Fibroblast of villous mesenchyme (primary cell): ENCODE data around the gene NME7. TPM values are rescaled to one million over a fixed set of nuclear protein-coding genes. Genes with fewer than 3 reads are reported as not detected.
A peak's percentile ranks its signal among the peaks of the same experiment; 100 is the strongest.

Experiments
- DNase-seq: peaks from one replicate; pipeline ENCODE4 v3.0.0-alpha.2; 2010; ENCODE audit warnings: low read depth
- H3K4me3 ChIP-seq: 2 replicates; pipeline ENCODE4 v1.5.1; 2011; ENCODE audit warnings: low read depth, mild to moderate bottlenecking, low read length
- CTCF ChIP-seq: IDR thresholded peaks from 2 replicates; pipeline ENCODE4 v1.5.1; 2012; ENCODE audit warnings: low read depth, mild to moderate bottlenecking, low read length; ENCODE audit not compliant: insufficient read depth
- total RNA-seq: library from RNA; depleted of rRNA; stranded (reverse); fragments of >200 nt; gene quantifications from 2 replicates; pipeline ENCODE4 v1.2.3, GENCODE V29; 2012

The NME7 gene
- total RNA-seq, 1 donor, result 41.9 TPM

- TF ChIP-seq CTCF, result no peak
- H3K4me3 ChIP-seq, result no peak overlapping the region
- no peak for DNase-seq
Observed at GRCh38 chr1:169124459-169124858, 243.1 kb downstream of the NME7 start.

DNA sequence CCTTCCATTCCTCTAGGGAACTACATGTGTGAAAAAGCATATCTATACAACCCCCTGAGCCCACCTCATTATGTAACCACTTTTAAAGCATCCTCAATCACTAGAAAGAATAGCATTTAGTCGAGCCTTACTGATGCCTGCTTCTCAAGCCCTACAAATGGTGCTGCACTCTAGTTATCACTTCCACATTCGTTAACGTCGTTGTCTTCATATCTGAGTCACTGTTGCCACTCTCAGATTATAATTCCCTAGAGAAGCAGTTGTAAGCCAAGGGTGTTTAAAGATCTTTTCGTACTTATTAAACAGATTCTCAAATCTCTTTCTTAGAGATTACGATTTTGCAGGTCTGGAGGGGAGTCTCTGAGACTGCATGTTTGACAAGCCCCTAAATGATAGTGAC, 244.6 kb downstream of the NME7 start:
- no peak overlapping the region for H3K4me3 ChIP-seq
- DNase-seq, result no peak
- no peak for TF ChIP-seq CTCF

DNA sequence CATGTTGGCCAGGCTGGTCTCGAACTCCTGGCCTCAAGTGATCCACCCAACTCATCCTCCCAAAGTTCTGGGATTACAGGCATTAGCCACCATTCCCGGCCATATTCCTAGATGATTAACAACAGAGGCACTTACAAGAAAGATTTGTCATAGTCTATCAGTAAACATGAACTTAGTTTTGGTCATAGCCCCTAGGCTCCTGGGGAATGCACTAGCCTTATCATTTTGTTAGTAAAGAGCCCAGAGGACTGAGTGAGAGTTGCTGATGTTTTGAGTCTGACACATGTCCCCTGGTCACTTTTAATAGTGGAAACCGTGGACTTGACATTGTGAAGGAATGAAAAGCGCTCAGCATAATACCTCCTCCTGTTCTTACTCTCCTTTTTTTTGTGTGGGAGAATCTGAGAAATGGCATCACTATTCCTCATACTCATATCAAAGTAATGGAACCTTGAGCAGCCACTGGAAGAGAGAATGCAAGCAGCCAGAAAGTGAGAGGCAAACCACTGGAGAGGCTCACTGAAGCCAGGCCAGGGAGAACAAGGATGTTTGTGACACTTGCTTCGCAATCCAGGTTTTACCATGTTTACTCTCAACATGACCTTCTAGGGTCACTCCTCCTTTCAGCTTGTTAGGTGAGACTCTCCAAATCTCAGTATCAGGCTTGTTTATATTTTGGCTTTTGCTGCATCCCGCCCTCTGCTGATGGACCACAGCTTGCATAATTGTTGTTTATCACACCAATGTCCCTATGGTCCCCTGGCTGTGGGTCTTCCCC, 246.3 kb downstream of the NME7 start:
- H3K4me3 ChIP-seq, result no peak overlapping the region
- no peak for TF ChIP-seq CTCF
- DNase-seq, result no peak

- peak; percentile 90 for DNase-seq
- no peak for TF ChIP-seq CTCF
Observed at GRCh38 chr1:169120066-169120465, 247.5 kb downstream of the NME7 start.

GRCh38 chr1:169119405-169119804, 248.2 kb downstream of the NME7 start:
- DNase-seq, result peak; percentile 54
- H3K4me3 ChIP-seq, result no peak overlapping the region
- TF ChIP-seq CTCF, result no peak

More at GRCh38 chr1:169120066-169120465, 247.5 kb downstream of the NME7 start:
- no peak overlapping the region for H3K4me3 ChIP-seq

GRCh38 chr1:169118227-169118626, 249.4 kb downstream of the NME7 start:
- H3K4me3 ChIP-seq, result no peak overlapping the region
- TF ChIP-seq CTCF, result no peak
- no peak for DNase-seq

GRCh38 chr1:169117599-169117998, 250.0 kb downstream of the NME7 start:
- no peak for DNase-seq
- H3K4me3 ChIP-seq, result no peak overlapping the region
- TF ChIP-seq CTCF, result no peak
